ENCODE results near the gene MDGA2. TPM values are rescaled to one million over a fixed set of nuclear protein-coding genes. Genes with fewer than 3 reads are reported as not detected.
A peak's percentile ranks its signal among the peaks of the same experiment; 100 is the strongest.
"Not testable (repeated sequence)": the region's sequence is repeated elsewhere in the genome, so short reads cannot be mapped to it uniquely, and the experiment has no call there.

Gene MDGA2
- total RNA-seq, 1 donor from 2014 or later, result 0.19 TPM

- Mint-ChIP-seq H3K36me3 (ENCODE audit: insufficient read depth) (no peaks in the 10 kb centered on the region), H3K4me1 (ENCODE audit: low read depth) (no peaks in the 10 kb centered on the region), H3K27ac (no peak overlapping the region), H3K4me3 (ENCODE audit: low read depth) (no peak overlapping the region), H3K27me3 (no peaks in the 10 kb centered on the region), H3K9me3 (ENCODE audit: low read depth) (peaks cover 3% of the 10 kb centered on the region)
- TF ChIP-seq, protein P1, sequence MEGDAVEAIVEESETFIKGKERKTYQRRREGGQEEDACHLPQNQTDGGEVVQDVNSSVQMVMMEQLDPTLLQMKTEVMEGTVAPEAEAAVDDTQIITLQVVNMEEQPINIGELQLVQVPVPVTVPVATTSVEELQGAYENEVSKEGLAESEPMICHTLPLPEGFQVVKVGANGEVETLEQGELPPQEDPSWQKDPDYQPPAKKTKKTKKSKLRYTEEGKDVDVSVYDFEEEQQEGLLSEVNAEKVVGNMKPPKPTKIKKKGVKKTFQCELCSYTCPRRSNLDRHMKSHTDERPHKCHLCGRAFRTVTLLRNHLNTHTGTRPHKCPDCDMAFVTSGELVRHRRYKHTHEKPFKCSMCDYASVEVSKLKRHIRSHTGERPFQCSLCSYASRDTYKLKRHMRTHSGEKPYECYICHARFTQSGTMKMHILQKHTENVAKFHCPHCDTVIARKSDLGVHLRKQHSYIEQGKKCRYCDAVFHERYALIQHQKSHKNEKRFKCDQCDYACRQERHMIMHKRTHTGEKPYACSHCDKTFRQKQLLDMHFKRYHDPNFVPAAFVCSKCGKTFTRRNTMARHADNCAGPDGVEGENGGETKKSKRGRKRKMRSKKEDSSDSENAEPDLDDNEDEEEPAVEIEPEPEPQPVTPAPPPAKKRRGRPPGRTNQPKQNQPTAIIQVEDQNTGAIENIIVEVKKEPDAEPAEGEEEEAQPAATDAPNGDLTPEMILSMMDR (IDR thresholded peaks at IDR 0.05; ENCODE audit: unreplicated experiment), result peak; percentile 27
- DNase-seq (ENCODE audit: low spot score, unreplicated experiment), result no peak
Measured at GRCh38 chr14:46920542-46920941, 754.9 kb downstream of the MDGA2 start.

DNA sequence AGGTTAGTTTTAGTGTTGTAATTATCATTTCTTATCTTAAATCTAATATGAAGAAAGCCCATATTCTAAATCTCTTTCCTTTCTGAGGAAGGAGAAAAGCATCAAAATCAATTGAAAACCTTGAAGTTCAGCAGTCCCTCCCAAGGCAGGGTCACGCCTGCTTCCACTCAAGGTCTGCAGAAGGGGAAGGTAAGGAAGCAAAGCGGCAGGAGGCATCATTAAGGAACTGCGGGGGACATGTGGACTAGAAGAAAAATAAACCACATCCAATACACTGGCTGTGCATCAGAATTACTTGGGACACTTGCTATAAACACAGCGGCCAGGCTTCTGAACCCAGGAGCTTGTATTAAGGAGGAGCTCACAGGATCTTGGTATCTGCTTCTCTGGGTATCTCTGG is 759.9 kb downstream of the MDGA2 start:
- H3K4me3 Mint-ChIP-seq (ENCODE audit: low read depth); H3K27me3 Mint-ChIP-seq; DNase-seq (ENCODE audit: low spot score, unreplicated experiment); H3K9me3 Mint-ChIP-seq (ENCODE audit: low read depth); H3K36me3 Mint-ChIP-seq (ENCODE audit: insufficient read depth); H3K4me1 Mint-ChIP-seq (ENCODE audit: low read depth); H3K27ac Mint-ChIP-seq: not testable (repeated sequence)

DNA sequence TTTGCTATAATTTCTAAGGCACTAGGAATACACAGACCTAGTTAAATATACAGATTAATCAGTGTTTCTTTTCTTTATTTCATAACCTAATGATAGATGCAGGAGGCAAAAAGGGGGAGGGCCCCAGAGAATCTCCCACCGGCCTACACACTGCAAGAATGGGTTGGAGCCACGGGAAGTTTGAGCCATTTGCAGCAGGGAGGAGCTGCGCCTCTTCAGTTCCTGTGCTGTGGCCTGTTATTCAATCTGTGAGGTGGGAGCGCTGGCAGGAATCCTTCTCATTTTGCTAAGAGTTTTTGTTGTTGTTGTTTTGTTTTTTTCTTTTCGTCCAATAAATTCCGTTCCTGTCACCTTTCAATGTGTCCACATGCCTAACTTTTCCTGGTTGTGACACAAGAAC is 772.6 kb downstream of the MDGA2 start:
- DNase-seq (ENCODE audit: low spot score, unreplicated experiment), result no peak
- Mint-ChIP-seq H3K9me3 (ENCODE audit: low read depth) (no peaks in the 10 kb centered on the region), H3K4me1 (ENCODE audit: low read depth) (no peaks in the 10 kb centered on the region), H3K27ac (no peak overlapping the region), H3K36me3 (ENCODE audit: insufficient read depth) (no peaks in the 10 kb centered on the region), H3K27me3 (no peaks in the 10 kb centered on the region), H3K4me3 (ENCODE audit: low read depth) (no peak overlapping the region)
- TF ChIP-seq, protein P1 (IDR thresholded peaks at IDR 0.05; ENCODE audit: unreplicated experiment), result no peak

GRCh38 chr14:46894476-46894875 is 780.9 kb downstream of the MDGA2 start:
- TF ChIP-seq, protein P1 (IDR thresholded peaks at IDR 0.05; ENCODE audit: unreplicated experiment), result no peak
- H3K36me3 Mint-ChIP-seq (ENCODE audit: insufficient read depth), result no peaks in the 10 kb centered on the region

GRCh38 chr14:46887144-46887543 is 788.3 kb downstream of the MDGA2 start:
- Mint-ChIP-seq H3K27ac (no peak overlapping the region), H3K9me3 (ENCODE audit: low read depth) (no peaks in the 10 kb centered on the region), H3K36me3 (ENCODE audit: insufficient read depth) (no peaks in the 10 kb centered on the region), H3K27me3 (no peaks in the 10 kb centered on the region), H3K4me1 (ENCODE audit: low read depth) (peaks cover 3% of the 10 kb centered on the region), H3K4me3 (ENCODE audit: low read depth) (no peak overlapping the region)
- no peak for DNase-seq (ENCODE audit: low spot score, unreplicated experiment)
- TF ChIP-seq, protein P1 (IDR thresholded peaks at IDR 0.05; ENCODE audit: unreplicated experiment), result no peak

More at GRCh38 chr14:46894476-46894875, 780.9 kb downstream of the MDGA2 start:
- DNase-seq (ENCODE audit: low spot score, unreplicated experiment), result no peak
- no peak overlapping the region for H3K4me3 Mint-ChIP-seq (ENCODE audit: low read depth)
- H3K9me3 Mint-ChIP-seq (ENCODE audit: low read depth), result no peaks in the 10 kb centered on the region
- H3K27ac Mint-ChIP-seq, result no peak overlapping the region
- no peaks in the 10 kb centered on the region for H3K27me3 Mint-ChIP-seq
- no peaks in the 10 kb centered on the region for H3K4me1 Mint-ChIP-seq (ENCODE audit: low read depth)

GRCh38 chr14:46885566-46885965 is 789.8 kb downstream of the MDGA2 start:
- H3K36me3 Mint-ChIP-seq (ENCODE audit: insufficient read depth), result no peaks in the 10 kb centered on the region
- H3K9me3 Mint-ChIP-seq (ENCODE audit: low read depth), result no peaks in the 10 kb centered on the region
- peaks cover 3% of the 10 kb centered on the region for H3K4me1 Mint-ChIP-seq (ENCODE audit: low read depth)
- TF ChIP-seq, protein P1 (IDR thresholded peaks at IDR 0.05; ENCODE audit: unreplicated experiment), result no peak
- H3K27me3 Mint-ChIP-seq, result no peaks in the 10 kb centered on the region
- no peak overlapping the region for H3K4me3 Mint-ChIP-seq (ENCODE audit: low read depth)
- H3K27ac Mint-ChIP-seq, result no peak overlapping the region
- DNase-seq (ENCODE audit: low spot score, unreplicated experiment), result no peak

Data from progenitor cell of endocrine pancreas (in vitro differentiated cells).